Measurements from ENCODE around the gene C1orf21. TPM values are rescaled to one million over a fixed set of nuclear protein-coding genes. Genes with fewer than 3 reads are reported as not detected.

C1orf21 gene
- polyA plus RNA-seq, 3 donors = 0.23 to 1.1 (median 0.28) TPM

DNA sequence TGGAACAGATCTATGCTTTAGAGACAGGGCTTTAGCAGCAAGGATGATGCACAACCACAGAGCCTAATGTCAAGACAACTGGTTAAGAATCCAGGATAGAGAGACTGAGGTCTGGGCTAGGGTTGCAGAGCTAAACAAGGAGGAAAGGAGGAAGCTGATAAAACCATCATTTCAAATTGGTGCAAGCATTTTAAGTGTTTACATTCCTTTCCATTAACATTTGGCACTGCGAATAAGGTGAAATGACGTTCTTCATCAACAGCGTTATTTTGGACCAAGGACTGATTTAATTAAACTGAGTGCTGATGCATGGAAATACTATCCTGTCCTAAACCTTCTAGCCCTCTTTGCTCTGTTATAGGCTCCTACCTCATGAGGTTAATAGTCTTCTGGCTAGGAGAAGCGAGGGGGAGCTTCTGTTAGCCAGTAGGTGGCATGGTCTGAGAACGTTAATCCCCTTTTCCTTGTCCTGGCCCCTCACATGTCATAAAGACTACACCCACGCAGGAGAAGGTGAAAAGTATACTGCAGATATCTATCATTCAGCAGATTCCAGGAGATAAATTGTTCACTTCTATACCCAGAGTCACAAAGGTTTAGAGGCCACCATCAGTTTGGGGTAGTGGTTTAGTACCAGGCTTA is 7.6 kb upstream of the C1orf21 start:
- no peaks in the 10 kb centered on the region for H3K79me2 ChIP-seq (ENCODE audit: insufficient read depth, low read length)
- H3K27ac Mint-ChIP-seq = no peak overlapping the region
- H3K36me3 Mint-ChIP-seq = no peaks in the 10 kb centered on the region
- no peak for DNase-seq
- 100% methylated on average over 2 of the region's 6 CpGs for WGBS (ENCODE audit: insufficient coverage)
- peaks cover 0 to 4% of the 10 kb centered on the region in 2 donors for H3K27me3 ChIP-seq (ENCODE audit: control insufficient read depth in 2 of 2, insufficient read depth in 2 of 2, low read length in 2 of 2)
- no peak overlapping the region for H3K4me2 ChIP-seq (replicated peaks; ENCODE audit: extremely low read depth, low read length, poor library complexity, severe bottlenecking)
- H3K9ac ChIP-seq (ENCODE audit: insufficient read depth, low read length, poor library complexity, severe bottlenecking) = no peak overlapping the region
- H2AFZ ChIP-seq (ENCODE audit: insufficient read depth, low read depth, low read length, poor library complexity, severe bottlenecking) = no peak overlapping the region
- intact Hi-C loops (cut with micrococcal nuclease) = no loop called here
- H3K27me3 Mint-ChIP-seq (ENCODE audit: low read depth in 3 of 3) = peaks cover 7 to 10% (median 9%) of the 10 kb centered on the region in 3 donors
- no peaks in the 10 kb centered on the region for H4K20me1 ChIP-seq (ENCODE audit: insufficient read depth, low read length)
- no peak overlapping the region for H3K4me3 Mint-ChIP-seq
- H3K9me3 ChIP-seq (replicated peaks in 1 of 2; ENCODE audit: control insufficient read depth in 1 of 2, insufficient read depth in 1 of 2, low read length in 2 of 2) = no peaks in the 10 kb centered on the region
- H3K4me1 ChIP-seq (ENCODE audit: control insufficient read depth in 1 of 2, insufficient read depth in 2 of 2, low read length in 2 of 2) = peaks cover 5 to 7% of the 10 kb centered on the region in 2 donors
- TF ChIP-seq, protein P1, sequence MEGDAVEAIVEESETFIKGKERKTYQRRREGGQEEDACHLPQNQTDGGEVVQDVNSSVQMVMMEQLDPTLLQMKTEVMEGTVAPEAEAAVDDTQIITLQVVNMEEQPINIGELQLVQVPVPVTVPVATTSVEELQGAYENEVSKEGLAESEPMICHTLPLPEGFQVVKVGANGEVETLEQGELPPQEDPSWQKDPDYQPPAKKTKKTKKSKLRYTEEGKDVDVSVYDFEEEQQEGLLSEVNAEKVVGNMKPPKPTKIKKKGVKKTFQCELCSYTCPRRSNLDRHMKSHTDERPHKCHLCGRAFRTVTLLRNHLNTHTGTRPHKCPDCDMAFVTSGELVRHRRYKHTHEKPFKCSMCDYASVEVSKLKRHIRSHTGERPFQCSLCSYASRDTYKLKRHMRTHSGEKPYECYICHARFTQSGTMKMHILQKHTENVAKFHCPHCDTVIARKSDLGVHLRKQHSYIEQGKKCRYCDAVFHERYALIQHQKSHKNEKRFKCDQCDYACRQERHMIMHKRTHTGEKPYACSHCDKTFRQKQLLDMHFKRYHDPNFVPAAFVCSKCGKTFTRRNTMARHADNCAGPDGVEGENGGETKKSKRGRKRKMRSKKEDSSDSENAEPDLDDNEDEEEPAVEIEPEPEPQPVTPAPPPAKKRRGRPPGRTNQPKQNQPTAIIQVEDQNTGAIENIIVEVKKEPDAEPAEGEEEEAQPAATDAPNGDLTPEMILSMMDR (IDR thresholded peaks at IDR 0.05) = no peak
- H3K36me3 ChIP-seq (replicated peaks in 1 of 2; ENCODE audit: control insufficient read depth in 1 of 2, insufficient read depth in 2 of 2, low read length in 2 of 2) = no peaks in the 10 kb centered on the region
- no peaks in the 10 kb centered on the region for H3K9me3 Mint-ChIP-seq
- H3K27ac ChIP-seq (ENCODE audit: low read depth in 1 of 2, low read length in 2 of 2) = no peak overlapping the region
- H3K4me1 Mint-ChIP-seq = peaks cover 9% of the 10 kb centered on the region
- H3K4me3 ChIP-seq (replicated peaks in 1 of 3; ENCODE audit: low read depth in 2 of 3, low read length in 3 of 3) = no peak overlapping the region

GRCh38 chr1:184380468-184380867 is 6.4 kb upstream of the C1orf21 start:
- no peaks in the 10 kb centered on the region for H3K79me2 ChIP-seq (ENCODE audit: insufficient read depth, low read length)
- H3K27ac ChIP-seq (ENCODE audit: low read depth in 1 of 2, low read length in 2 of 2) = no peak overlapping the region
- H3K9me3 ChIP-seq (replicated peaks in 1 of 2; ENCODE audit: control insufficient read depth in 1 of 2, insufficient read depth in 1 of 2, low read length in 2 of 2) = no peaks in the 10 kb centered on the region
- no peaks in the 10 kb centered on the region for H4K20me1 ChIP-seq (ENCODE audit: insufficient read depth, low read length)
- TF ChIP-seq, protein P1 (IDR thresholded peaks at IDR 0.05) = no peak
- no CpG with 5 or more reads among the region's 1 CpG for WGBS (ENCODE audit: insufficient coverage)
- intact Hi-C loops (cut with micrococcal nuclease) = no loop called here
- no peak overlapping the region for H3K9ac ChIP-seq (ENCODE audit: insufficient read depth, low read length, poor library complexity, severe bottlenecking)
- no peak for DNase-seq
- peaks cover 6 to 8% of the 10 kb centered on the region in 2 donors for H3K27me3 ChIP-seq (ENCODE audit: control insufficient read depth in 2 of 2, insufficient read depth in 2 of 2, low read length in 2 of 2)
- Mint-ChIP-seq H3K4me3 (no peak overlapping the region), H3K36me3 (no peaks in the 10 kb centered on the region), H3K4me1 (peaks cover 12% of the 10 kb centered on the region), H3K27ac (peak overlapping the region in 2 of 7 donors; percentile 54 to 66), H3K9me3 (no peaks in the 10 kb centered on the region), H3K27me3 (ENCODE audit: low read depth in 3 of 3) (peaks cover 12 to 17% (median 17%) of the 10 kb centered on the region in 3 donors)
- peaks cover 5 to 7% of the 10 kb centered on the region in 2 donors for H3K4me1 ChIP-seq (ENCODE audit: control insufficient read depth in 1 of 2, insufficient read depth in 2 of 2, low read length in 2 of 2)
- H3K36me3 ChIP-seq (replicated peaks in 1 of 2; ENCODE audit: control insufficient read depth in 1 of 2, insufficient read depth in 2 of 2, low read length in 2 of 2) = no peaks in the 10 kb centered on the region
- no peak overlapping the region for H2AFZ ChIP-seq (ENCODE audit: insufficient read depth, low read depth, low read length, poor library complexity, severe bottlenecking)
- no peak overlapping the region for H3K4me3 ChIP-seq (replicated peaks in 1 of 3; ENCODE audit: low read depth in 2 of 3, low read length in 3 of 3)
- no peak overlapping the region for H3K4me2 ChIP-seq (replicated peaks; ENCODE audit: extremely low read depth, low read length, poor library complexity, severe bottlenecking)
